H1 (cell line): ENCODE measurements around the gene IQCE. TPM values are rescaled to one million over a fixed set of nuclear protein-coding genes. Genes with fewer than 3 reads are reported as not detected.

ENCODE experiments used
- SIN3A ChIP-seq, 2 experiments: IDR thresholded peaks in 1 of 2; conservative IDR thresholded peaks in 1 of 2; 2 replicates each; pipeline ENCODE4 v1.6.1; 2011 to 2012; ENCODE audit warnings: low read length in 2 of 2, improper control_type of control experiment in 1 of 2, low read depth in 1 of 2, mild to moderate bottlenecking in 1 of 2
- ZNF274 ChIP-seq: IDR thresholded peaks from 2 replicates; pipeline ENCODE4 v1.7.0; 2012; ENCODE audit warnings: low read length, borderline replicate concordance; ENCODE audit errors: extremely low read depth
- polyA plus RNA-seq, 7 experiments: library from polyadenylated mRNA; depleted of rRNA in 3 of 7; stranded (reverse) in 5 of 7; unstranded in 2 of 7; fragments of >200 nt in 5 of 7; fragments of 200-250 nt in 2 of 7; gene quantifications; 1 replicate in 5 of 7; 2 replicates in 1 of 7; 4 replicates in 1 of 7; pipeline versions ENCODE4 v1.2.1 to v1.2.3, GENCODE V29; 2011 to 2013; ENCODE audit warnings: missing spikeins in 2 of 7, mixed read lengths in 2 of 7
- total RNA-seq: library from RNA; stranded (reverse); fragmentation: NEBNext Ultra II Directional; extraction: Animal tissue kit (Norgen Biotek cat#: 25700); gene quantifications from 2 replicates; pipeline ENCODE4 v1.2.1, GENCODE V29; 2021

Gene IQCE
- total and polyA plus RNA-seq, 2 of the 8 experiments (the other 6 are each of a cell fraction or from before 2014, with no cell fraction given): 2.2 to 4.9 TPM

- no peak for TF ChIP-seq ZNF274
- TF ChIP-seq SIN3A (conservative IDR thresholded peaks at IDR 0.05 in 1 of 2, IDR thresholded peaks at IDR 0.05 in 1 of 2; ENCODE audit: low read depth in 1 of 2, low read length in 2 of 2): no peak
- TF ChIP-seq, all 59 proteins: peak for 0
Observed at GRCh38 chr7:2583798-2584580, 25.2 kb downstream of the IQCE start (continued).
